Keratinocyte (primary cell): ENCODE results near the gene PPP1R3E.
"Not testable (repeated sequence)": the region's sequence is repeated elsewhere in the genome, so short reads cannot be mapped to it uniquely, and the experiment has no call there.

Source experiments
- EZH2 ChIP-seq: IDR thresholded peaks from one replicate; pipeline ENCODE4 v1.6.1; 2012; ENCODE audit warnings: inconsistent platforms, mild to moderate bottlenecking, low read length, moderate library complexity
- TF ChIP-seq, protein P1 (sequence below), 3 experiments: IDR thresholded peaks in 1 of 3; conservative IDR thresholded peaks in 1 of 3; optimal IDR thresholded peaks in 1 of 3; 2 replicates in 2 of 3; 3 replicates in 1 of 3; pipeline versions ENCODE3 to v1.5.1; 2011; ENCODE audit warnings: low read length in 3 of 3, mild to moderate bottlenecking in 3 of 3, moderate library complexity in 2 of 3, control low read depth in 1 of 3, inconsistent platforms in 1 of 3; ENCODE audit not compliant: insufficient read depth in 2 of 3; ENCODE audit errors: extremely low read depth in 1 of 3

DNA sequence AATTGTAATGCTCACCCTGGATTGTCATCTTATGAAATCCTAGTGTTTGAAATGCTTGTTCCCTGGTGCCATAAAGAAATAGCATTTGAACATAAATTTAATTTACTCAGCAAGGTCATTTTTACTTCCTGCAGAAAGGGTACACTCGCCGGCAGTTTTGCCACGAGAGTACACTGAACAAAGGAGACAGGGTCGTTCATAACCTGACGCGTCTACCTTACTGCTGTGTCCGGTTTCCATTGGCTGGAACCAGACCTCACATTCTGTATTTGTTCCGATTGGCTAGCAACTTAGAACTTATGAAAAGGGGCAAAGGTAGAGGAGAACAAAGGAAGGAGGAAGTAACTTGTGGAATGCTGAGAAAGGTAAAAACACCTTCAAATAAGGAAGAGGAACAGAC is 41.8 kb downstream of the PPP1R3E start:
- TF ChIP-seq, protein P1, sequence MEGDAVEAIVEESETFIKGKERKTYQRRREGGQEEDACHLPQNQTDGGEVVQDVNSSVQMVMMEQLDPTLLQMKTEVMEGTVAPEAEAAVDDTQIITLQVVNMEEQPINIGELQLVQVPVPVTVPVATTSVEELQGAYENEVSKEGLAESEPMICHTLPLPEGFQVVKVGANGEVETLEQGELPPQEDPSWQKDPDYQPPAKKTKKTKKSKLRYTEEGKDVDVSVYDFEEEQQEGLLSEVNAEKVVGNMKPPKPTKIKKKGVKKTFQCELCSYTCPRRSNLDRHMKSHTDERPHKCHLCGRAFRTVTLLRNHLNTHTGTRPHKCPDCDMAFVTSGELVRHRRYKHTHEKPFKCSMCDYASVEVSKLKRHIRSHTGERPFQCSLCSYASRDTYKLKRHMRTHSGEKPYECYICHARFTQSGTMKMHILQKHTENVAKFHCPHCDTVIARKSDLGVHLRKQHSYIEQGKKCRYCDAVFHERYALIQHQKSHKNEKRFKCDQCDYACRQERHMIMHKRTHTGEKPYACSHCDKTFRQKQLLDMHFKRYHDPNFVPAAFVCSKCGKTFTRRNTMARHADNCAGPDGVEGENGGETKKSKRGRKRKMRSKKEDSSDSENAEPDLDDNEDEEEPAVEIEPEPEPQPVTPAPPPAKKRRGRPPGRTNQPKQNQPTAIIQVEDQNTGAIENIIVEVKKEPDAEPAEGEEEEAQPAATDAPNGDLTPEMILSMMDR (optimal IDR thresholded peaks at IDR 0.05 in 1 of 3, IDR thresholded peaks at IDR 0.05 in 1 of 3, conservative IDR thresholded peaks at IDR 0.05 in 1 of 3; ENCODE audit: extremely low read depth in 1 of 3, insufficient read depth in 2 of 3, low read length in 3 of 3) = not testable (repeated sequence)
- not testable (repeated sequence) for TF ChIP-seq EZH2
